ENCODE results near the gene RBM24.

- no peak for TF ChIP-seq CTCF (IDR thresholded peaks at IDR 0.05)
- TF ChIP-seq EZH2phosphoT487 (IDR thresholded peaks at IDR 0.05): no peak
Observed at GRCh38 chr6:17240803-17241500, 40.2 kb upstream of the RBM24 start.
